Stimulated activated CD4-positive, alpha-beta T cell treated with anti-CD3 and anti-CD28 coated beads, Interleukin-2, amount 100 ng/mL, for 4 hours (primary cell): ENCODE measurements around the gene FAM136A.
A peak's percentile ranks its signal among the peaks of the same experiment; 100 is the strongest.
"Not testable (repeated sequence)": the region's sequence is repeated elsewhere in the genome, so short reads cannot be mapped to it uniquely, and the experiment has no call there.

Experiments
- DNase-seq: peaks from one replicate; pipeline ENCODE4 v3.0.0-alpha.2; 2020; ENCODE audit warnings: low read depth

The FAM136A gene

GRCh38 chr2:70301344-70302194, at the start of gene FAM136A:
TSS of gene FAM136A (minus strand) at chr2:70302067. CDS start at chr2:70302011, 56 bp downstream.
- DNase-seq: peak; percentile 82

- DNase-seq: no peak
Observed at GRCh38 chr2:70349921-70350685, 48.2 kb upstream of the FAM136A start.

GRCh38 chr2:70347831-70348230, 46.0 kb upstream of the FAM136A start:
- no peak for DNase-seq

DNA sequence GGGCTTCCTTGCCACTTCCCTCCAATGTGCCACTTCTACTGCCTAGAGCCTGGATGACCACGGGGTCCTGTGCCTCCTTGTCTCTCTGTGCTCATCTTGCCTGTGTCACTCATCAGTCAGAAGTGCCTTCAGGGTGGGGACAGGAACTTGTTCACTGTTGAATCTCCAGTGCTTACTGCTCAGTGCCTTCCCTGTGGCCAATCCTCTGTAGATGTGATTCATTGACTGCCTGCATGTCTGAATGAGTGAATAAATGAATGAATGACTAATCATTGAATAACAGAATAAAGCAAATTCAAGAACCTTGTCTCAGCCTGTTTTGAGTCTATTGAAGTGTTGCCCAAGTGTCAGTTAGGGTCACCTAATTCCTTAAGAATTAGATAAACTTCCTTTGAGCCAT, 42.3 kb upstream of the FAM136A start:
- no peak for DNase-seq

- DNase-seq: no peak
Observed at GRCh38 chr2:70341477-70341765, 39.6 kb upstream of the FAM136A start.

DNA sequence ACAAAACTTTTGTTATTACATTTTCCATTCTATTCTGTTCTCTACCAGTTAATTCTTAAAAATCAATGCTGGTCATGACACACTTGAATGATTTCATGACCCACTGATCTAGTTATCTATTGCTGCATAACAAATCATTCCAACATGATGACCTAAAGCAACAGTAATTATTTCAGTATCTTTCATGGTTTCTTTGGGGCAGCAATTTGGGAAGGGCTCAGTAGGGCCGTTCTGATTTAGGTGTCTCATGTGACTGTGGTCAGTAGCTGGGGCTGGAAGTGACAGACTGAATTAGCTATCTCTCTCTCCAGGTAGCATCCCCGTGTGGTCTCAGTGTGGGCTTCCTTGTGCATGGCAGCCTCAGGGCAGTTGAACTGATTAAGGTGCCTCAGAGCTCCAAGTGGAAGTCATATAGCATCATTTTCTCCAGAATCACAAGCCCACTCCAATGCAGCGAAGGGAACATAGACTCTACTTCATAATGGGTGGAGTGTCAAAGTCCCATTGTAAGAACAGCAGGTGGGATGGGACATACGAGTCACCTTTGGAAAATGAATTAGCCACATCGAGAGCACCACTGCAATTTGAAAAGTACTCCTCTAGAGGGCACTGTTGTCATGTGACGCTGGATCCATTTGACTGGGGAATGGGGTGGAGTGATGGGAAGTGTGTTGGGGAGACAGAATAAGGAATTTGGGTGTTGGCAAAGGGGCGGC, 39.1 kb upstream of the FAM136A start:
- peak; percentile 11 for DNase-seq

DNA sequence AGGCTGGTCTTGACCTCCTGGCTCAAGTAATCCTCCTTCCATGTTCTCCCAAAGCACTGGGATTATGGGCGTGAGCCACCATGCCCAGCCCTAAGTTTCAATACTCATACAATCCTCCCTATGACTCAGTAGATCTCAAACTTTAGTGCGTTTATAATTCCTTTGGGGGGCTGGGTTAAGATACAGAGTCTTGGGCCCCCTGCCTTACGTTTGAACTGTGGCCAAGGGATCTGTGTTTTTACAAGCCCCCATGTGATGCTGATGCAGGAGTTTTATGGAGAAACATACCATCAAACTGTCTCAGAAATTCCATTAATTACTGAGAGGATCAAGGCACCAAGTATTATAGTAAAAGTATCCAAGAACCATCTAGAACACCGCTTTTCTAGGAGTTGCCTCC, 38.2 kb upstream of the FAM136A start:
- no peak for DNase-seq

- DNase-seq: no peak
Observed at GRCh38 chr2:70336552-70336951, 34.7 kb upstream of the FAM136A start.

GRCh38 chr2:70331012-70331411, 29.1 kb upstream of the FAM136A start:
- DNase-seq: no peak

DNA sequence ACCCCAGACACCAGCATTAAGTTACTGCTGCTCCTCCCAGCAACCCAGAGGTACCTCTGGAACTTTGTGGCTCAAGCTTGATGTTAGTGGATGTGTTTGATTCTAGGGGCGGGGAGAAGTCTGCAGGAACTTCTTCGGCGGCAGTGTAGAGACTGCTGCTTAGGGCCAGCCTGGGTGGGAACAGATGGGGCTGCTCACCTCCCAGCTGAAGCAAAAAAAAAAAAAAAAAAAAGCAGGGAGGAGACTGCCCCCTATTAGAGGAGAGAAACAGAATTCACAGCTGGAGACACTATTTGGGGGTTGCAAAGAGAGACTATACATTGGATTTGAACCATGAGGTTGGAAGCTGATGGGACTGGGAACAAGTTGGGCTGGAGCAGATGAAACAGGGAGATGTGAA, 28.6 kb upstream of the FAM136A start:
- no peak for DNase-seq

- no peak for DNase-seq
Observed at GRCh38 chr2:70328921-70329561, 27.2 kb upstream of the FAM136A start.

DNA sequence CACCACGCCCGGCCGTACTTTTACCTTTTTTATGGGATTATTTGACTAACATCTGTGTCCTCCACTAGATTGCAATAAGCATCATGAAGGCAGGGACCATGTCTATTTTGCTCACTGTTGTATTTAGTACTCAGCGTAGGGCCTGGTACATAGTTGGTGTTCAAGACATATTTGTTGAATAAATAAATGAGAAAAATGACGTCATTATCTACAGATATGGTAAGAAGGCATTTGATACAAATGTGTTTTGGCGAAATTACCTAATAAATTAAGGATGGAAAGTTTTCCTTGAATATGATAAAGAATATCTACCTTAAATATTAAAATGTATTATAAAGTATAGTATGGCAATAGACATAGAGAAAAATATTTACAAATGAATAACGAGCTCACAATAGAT, 24.0 kb upstream of the FAM136A start:
- DNase-seq: no peak

DNA sequence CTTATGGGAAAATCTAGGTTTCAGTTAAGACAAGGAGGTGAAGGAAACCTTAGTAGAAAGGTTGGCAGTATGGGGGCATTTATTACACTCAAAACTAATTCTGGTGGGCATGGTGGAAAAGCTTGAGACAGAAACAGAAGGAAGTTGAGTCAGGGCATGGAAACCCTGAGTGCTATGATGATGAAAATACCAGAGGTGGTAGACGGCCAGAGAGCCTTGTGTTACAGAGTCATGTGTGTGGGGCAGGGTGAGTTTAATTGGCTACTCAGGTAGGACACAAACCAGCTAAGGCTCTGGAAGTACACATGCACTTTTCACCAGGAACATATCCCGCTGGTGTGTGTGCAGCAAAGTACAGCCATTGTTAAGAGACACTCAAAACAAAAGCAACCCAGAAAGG, 20.7 kb upstream of the FAM136A start:
- DNase-seq: no peak

- DNase-seq: no peak
Observed at GRCh38 chr2:70321370-70321769, 19.5 kb upstream of the FAM136A start.

GRCh38 chr2:70314640-70315039, 12.8 kb upstream of the FAM136A start:
- no peak for DNase-seq

- no peak for DNase-seq
Observed at GRCh38 chr2:70312560-70312959, 10.7 kb upstream of the FAM136A start.

DNA sequence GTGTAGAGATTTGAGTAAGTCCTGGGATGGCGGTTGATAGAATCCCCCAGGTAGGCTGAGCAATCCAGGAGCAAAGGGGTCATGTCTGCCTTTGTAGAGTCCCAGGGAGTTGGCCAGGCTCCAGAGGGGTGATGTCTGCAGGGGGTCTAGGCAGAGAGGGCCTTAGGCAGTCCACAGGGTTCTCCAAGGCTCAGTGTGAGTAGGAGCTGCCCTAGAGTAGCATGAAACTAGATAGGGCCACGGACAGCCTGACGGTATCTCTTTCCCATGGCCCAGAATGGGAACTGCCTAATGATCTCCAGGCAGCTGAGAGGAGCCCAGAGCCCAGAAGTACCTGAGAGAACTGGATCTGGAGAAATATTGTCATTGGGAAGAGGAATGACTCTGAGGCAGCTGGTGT, 9.0 kb upstream of the FAM136A start:
- DNase-seq: no peak

DNA sequence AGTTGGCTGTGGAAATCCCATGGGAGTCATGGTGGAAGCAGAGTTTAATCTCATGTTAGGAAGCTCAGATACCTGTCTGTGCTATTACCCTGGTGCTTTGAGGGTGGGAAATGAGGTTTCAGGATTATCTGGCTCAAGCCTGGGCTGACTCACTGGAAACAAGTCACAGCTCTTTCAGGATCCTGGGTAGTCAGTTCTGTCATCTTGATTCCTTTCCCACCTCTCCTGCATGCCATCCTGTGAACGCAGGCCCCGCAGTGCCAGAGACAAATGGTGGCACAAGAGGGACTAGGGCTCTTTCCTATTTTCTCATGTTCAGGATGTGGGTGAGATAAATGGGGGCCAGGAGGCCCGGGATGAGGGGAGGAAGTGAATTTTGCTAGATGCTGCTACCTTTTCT, 3.7 kb upstream of the FAM136A start:
- no peak for DNase-seq

DNA sequence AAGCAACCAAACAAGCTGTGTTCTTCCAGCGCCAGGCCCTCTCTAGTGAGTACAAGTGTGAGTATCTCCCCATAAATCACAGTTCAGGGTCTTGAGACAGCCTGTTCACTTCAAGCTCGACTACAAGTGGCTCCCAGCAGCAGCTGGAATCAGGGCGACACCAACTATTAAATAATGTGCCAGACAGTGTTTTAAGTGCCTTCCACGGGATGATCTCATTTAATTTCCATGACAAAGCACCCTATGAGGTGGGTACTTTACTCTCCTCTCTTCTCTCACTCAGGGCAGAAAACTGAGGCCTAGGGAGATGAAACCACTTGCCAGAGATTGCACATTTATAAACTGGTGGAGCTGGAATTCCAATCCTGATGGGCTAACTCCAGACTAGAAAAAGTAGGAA, 2.6 kb upstream of the FAM136A start:
- DNase-seq: no peak

DNA sequence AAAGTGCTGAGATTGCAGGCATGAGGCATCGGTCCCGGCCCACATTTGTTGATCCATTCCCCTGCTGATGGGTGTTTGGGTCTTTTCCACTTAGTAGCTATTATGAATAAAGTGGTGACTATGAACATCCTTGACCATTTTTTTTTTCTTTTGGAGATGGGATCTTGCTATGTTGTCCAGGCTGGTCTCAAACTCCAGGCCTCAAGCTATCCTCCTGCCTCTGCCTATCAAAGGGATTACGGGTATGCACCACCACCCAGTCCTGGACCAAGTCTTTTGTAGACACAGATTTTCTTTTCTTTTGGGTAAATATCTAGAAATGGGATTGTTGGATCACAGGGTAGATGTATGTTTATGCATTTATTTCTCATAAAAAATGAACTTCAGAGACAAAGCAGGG, 1.3 kb upstream of the FAM136A start:
- no peak for DNase-seq

GRCh38 chr2:70302195-70302546, 304 bp upstream of the FAM136A start:
- DNase-seq: not testable (repeated sequence)

GRCh38 chr2:70300771-70301343, 1.0 kb downstream of the FAM136A start:
- DNase-seq: no peak
